HepG2 (cell line): Measurements from ENCODE around the gene B3GALT6. TPM values are rescaled to one million over a fixed set of nuclear protein-coding genes. Genes with fewer than 3 reads are reported as not detected.
A peak's percentile ranks its signal among the peaks of the same experiment; 100 is the strongest.

Source experiments
- ARNT2 ChIP-seq: sonication (generic); formaldehyde crosslinking; IDR thresholded peaks from 2 replicates; pipeline ENCODE4 v1.8.0; 2022; ENCODE audit warnings: mild to moderate bottlenecking, low read depth, missing genetic modification reagents, moderate library complexity
- CEBPB ChIP-seq: IDR thresholded peaks from 2 replicates; pipeline ENCODE4 v1.6.1; 2011; ENCODE audit warnings: low read depth, low read length, improper control_type of control experiment, borderline replicate concordance
- CHD2 ChIP-seq: IDR thresholded peaks from 2 replicates; pipeline ENCODE4 v1.6.1; 2011; ENCODE audit warnings: low read depth, low read length, improper control_type of control experiment
- FOXK1 ChIP-seq: sonication (generic); formaldehyde crosslinking; IDR thresholded peaks from 2 replicates; pipeline ENCODE4 v1.4.0; 2020; ENCODE audit warnings: low read depth, missing genetic modification reagents, borderline replicate concordance
- FOXO4 ChIP-seq: sonication (generic); formaldehyde crosslinking; conservative IDR thresholded peaks from 2 replicates; pipeline ENCODE4 v1.8.1; 2023; ENCODE audit warnings: missing genetic modification reagents
- HIC2 ChIP-seq: sonication (generic); formaldehyde crosslinking; IDR thresholded peaks from 2 replicates; pipeline ENCODE4 v1.9.0; 2022; ENCODE audit warnings: low read depth, missing genetic modification reagents
- KLF16 ChIP-seq, 2 experiments: sonication (generic) in 1 of 2; formaldehyde crosslinking in 1 of 2; IDR thresholded peaks; 2 replicates each; pipeline versions ENCODE4 v1.6.1 to v1.8.0; 2016 to 2023; ENCODE audit warnings: missing genetic modification reagents in 2 of 2, missing compliant biosample characterization in 1 of 2
- KMT2A ChIP-seq: sonication (generic); formaldehyde crosslinking; IDR thresholded peaks from 2 replicates; pipeline ENCODE4 v1.4.0; 2020; ENCODE audit warnings: missing genetic modification reagents
- NCOA2 ChIP-seq: sonication (generic); formaldehyde crosslinking; IDR thresholded peaks from 2 replicates; pipeline ENCODE4 v1.8.0; 2022; ENCODE audit warnings: inconsistent platforms
- PLSCR1 ChIP-seq: sonication (generic); formaldehyde crosslinking; IDR thresholded peaks from 2 replicates; pipeline ENCODE4 v1.5.0; 2020; ENCODE audit warnings: missing genetic modification reagents, mild to moderate bottlenecking, borderline replicate concordance
- TAF15 ChIP-seq: fragments of 200-400 bp; formaldehyde crosslinking; IDR thresholded peaks from one replicate; pipeline ENCODE4 v1.6.1; 2018; ENCODE audit warnings: mild to moderate bottlenecking, low read depth, low read length; ENCODE audit not compliant: poor library complexity, severe bottlenecking
- ZNF230 ChIP-seq: sonication (generic); formaldehyde crosslinking; IDR thresholded peaks from 2 replicates; pipeline ENCODE4 v1.4.0; 2020; ENCODE audit warnings: mild to moderate bottlenecking, missing genetic modification reagents
- ZNF281 ChIP-seq: sonication (generic); formaldehyde crosslinking; IDR thresholded peaks from 2 replicates; pipeline ENCODE4 v1.4.0; 2020; ENCODE audit warnings: missing genetic modification reagents, borderline replicate concordance
- ZNF335 ChIP-seq: sonication (generic); formaldehyde crosslinking; IDR thresholded peaks from 2 replicates; pipeline ENCODE4 v1.4.0; 2020; ENCODE audit warnings: missing genetic modification reagents
- ZNF33B ChIP-seq: sonication (generic); formaldehyde crosslinking; IDR thresholded peaks from 2 replicates; pipeline ENCODE4 v1.5.1; 2020; ENCODE audit warnings: mild to moderate bottlenecking, missing genetic modification reagents
- ZNF362 ChIP-seq: sonication (generic); formaldehyde crosslinking; IDR thresholded peaks from 2 replicates; pipeline ENCODE4 v1.4.0; 2020; ENCODE audit warnings: missing genetic modification reagents, mild to moderate bottlenecking, borderline replicate concordance
- ZSCAN25 ChIP-seq: sonication (generic); formaldehyde crosslinking; IDR thresholded peaks from 2 replicates; pipeline ENCODE4 v1.8.0; 2022; ENCODE audit warnings: mild to moderate bottlenecking, missing genetic modification reagents
- polyA plus RNA-seq, 8 experiments: library from polyadenylated mRNA; depleted of rRNA in 3 of 8; stranded (reverse) in 7 of 8; unstranded in 1 of 8; fragments of >200 nt; fragmentation: Illumina TruSeq in 4 of 8; extraction: Trizol in 4 of 8; gene quantifications; 2 replicates each; pipeline versions ENCODE4 v1.2.1 to v1.2.3, GENCODE V29; 2011 to 2016; ENCODE audit warnings: low read depth in 4 of 8, missing spikeins in 1 of 8, mixed read lengths in 1 of 8; ENCODE audit not compliant: insufficient read depth in 1 of 8
- total RNA-seq, 5 experiments: library from RNA; depleted of rRNA; stranded (reverse); fragments of >200 nt; fragmentation: Illumina TruSeq; extraction: Trizol; gene quantifications; 2 replicates each; pipeline ENCODE4 v1.2.3, GENCODE V29; 2016; ENCODE audit warnings: low read depth in 1 of 5
- TF ChIP-seq, protein P1 (sequence below): sonication (generic); formaldehyde crosslinking; IDR thresholded peaks from 2 replicates; pipeline ENCODE4 v1.4.0; 2020; ENCODE audit warnings: missing genetic modification reagents; ENCODE audit errors: not compliant biosample characterization

B3GALT6 gene
- total and polyA plus RNA-seq, 2 of the 13 experiments (the other 11 are each of a cell fraction or from before 2014, with no cell fraction given), result 3.9 to 14.2 TPM

- peak; percentile 63 for TF ChIP-seq KMT2A
- peak; percentile 89 for TF ChIP-seq ZNF281 (CRISPR knock-in tag)
- TF ChIP-seq NCOA2 (CRISPR knock-in tag), result no peak
- TF ChIP-seq ZNF230 (CRISPR knock-in tag), result peak; percentile 70; the same call in 1 of the 2 replicates
- no peak for TF ChIP-seq TAF15
- no peak for TF ChIP-seq ZNF362 (CRISPR knock-in tag)
- peak; percentile 54 for TF ChIP-seq ARNT2 (CRISPR knock-in tag)
- peak; percentile 67; the same call in 1 of the 2 replicates for TF ChIP-seq CHD2
- TF ChIP-seq ZNF33B (CRISPR knock-in tag), result no peak
- TF ChIP-seq, protein P1, sequence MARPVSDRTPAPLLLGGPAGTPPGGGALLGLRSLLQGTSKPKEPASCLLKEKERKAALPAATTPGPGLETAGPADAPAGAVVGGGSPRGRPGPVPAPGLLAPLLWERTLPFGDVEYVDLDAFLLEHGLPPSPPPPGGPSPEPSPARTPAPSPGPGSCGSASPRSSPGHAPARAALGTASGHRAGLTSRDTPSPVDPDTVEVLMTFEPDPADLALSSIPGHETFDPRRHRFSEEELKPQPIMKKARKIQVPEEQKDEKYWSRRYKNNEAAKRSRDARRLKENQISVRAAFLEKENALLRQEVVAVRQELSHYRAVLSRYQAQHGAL, result no peak
- TF ChIP-seq FOXO4 (CRISPR knock-in tag), result peak; percentile 95; the same call in 1 of the 2 replicates
- TF ChIP-seq ZSCAN25, result 0 out of 2 replicates have a peak, but pooled peaks have one; percentile 29
- TF ChIP-seq KLF16 (CRISPR knock-in tag; IDR thresholded peaks at IDR 0.05), result peak in 1 of 2 experiments; percentile 56; a peak in 2 of 4 replicates
- no peak for TF ChIP-seq PLSCR1 (CRISPR knock-in tag)
- TF ChIP-seq HIC2 (CRISPR knock-in tag), result no peak
- TF ChIP-seq FOXK1, result peak; percentile 45; the same call in 1 of the 2 replicates
- TF ChIP-seq CEBPB, result no peak
- TF ChIP-seq ZNF335 (CRISPR knock-in tag), result no peak
These were observed 41.7 kb downstream of the B3GALT6 start, which contains the start of gene UBE2J2 (continued) for GRCh38 chr1:1273512-1274298.
